GM19324 (cell line): ENCODE results near the gene ATP7A.
A peak's percentile ranks its signal among the peaks of the same experiment; 100 is the strongest.
"Not testable (repeated sequence)": the region's sequence is repeated elsewhere in the genome, so short reads cannot be mapped to it uniquely, and the experiment has no call there.

Source experiments
- ATAC-seq: cut with Tn5 transposase; IDR thresholded peaks from one replicate; pipeline ENCODE4 v1.9.1; 2021; ENCODE audit warnings: mild to moderate bottlenecking, moderate library complexity; ENCODE audit not compliant: unreplicated experiment, low FRiP score

Gene ATP7A

DNA sequence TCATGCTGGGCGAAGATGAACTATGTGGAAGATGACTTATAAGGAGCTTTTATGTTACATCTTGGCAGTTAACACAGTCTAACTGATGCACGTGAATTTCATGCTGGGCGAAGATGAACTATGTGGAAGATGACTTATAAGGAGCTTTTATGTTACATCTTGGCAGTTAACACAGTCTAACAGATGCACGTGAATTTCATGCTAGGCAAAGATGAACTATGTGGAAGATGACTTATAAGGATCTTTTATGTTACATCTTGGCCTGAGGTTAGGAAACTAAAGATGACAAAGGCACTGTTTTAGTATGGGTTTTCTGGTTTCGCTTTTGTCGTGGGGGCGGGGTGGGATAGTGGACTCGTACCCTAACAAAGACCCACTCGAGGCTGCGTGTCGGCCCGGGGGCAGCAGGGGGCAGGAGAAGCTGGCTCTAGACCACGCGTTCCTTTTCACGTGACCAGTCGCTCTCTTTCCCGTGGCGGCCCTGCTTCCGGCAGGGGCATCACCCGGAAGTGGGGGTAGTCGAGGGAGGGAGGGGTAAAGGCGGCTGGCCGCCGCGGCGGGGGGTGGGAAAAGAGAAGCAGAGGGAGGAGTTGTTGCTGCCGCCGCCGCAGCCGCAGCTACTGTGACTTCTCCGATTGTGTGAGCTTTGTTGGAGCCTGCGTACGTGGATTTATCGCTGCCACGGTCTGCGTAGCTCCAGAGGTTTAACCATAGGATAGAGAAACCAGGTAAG lies at the start of gene ATP7A:
Gene ATP7A, plus strand, starts transcription at position 586 of the 733 bp plus-strand sequence. CDS start 60,949 bp downstream, outside the sequence.
- peak; percentile 97 for ATAC-seq

DNA sequence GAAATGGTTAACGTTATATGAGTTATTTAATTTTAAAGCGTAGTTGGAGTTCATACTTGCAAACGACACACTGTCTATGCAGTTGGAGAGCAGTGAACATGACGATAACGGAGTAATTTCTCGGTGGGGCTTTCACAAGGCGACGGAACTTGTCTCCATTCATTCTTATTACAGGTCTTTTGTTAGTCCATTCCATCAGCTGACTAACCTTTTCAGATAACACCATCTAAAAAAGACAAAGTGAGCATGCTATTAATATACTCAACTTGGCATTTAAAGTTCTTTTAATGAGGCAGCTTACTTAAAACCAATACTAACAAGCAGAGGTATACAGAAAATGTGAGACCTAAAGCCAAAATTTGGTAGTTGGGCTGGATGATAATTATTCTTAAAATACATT lies 35.1 kb upstream of the ATP7A start:
- no peak for ATAC-seq

DNA sequence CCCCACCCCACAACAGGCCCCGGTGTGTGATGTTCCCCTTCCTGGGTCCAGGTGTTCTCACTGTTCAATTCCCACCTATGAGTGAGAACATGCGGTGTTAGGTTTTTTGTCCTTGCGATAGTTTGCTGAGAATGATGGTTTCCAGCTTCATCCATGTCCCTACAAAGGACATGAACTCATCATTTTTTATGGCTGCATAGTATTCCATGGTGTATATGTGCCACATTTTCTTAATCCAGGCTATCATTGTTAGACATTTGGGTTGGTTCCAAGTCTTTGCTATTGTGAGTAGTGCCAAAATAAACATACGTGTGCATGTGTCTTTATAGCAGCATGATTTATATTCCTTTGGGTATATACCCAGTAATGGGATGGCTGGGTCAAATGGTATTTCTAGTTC lies 29.1 kb upstream of the ATP7A start:
- not testable (repeated sequence) for ATAC-seq

DNA sequence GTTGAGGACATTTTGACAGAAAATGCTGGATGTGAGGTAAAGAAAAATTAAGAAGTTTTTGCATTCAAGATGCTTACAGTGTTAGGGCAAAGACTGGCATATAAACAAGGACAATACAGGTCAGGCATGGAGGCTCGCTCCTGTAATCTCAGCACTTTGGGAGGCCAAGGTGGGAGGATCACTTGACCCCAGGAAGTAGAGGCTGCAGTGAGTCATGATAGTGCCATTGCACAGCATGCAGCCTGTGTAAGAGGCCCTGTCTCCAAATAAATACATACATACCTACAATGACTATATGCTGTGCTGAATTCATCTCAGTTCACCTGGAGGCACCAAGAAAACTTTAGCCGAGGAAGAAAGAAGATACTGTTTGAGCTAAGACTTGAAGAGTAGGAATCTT lies 17.6 kb upstream of the ATP7A start:
- ATAC-seq, result no peak

DNA sequence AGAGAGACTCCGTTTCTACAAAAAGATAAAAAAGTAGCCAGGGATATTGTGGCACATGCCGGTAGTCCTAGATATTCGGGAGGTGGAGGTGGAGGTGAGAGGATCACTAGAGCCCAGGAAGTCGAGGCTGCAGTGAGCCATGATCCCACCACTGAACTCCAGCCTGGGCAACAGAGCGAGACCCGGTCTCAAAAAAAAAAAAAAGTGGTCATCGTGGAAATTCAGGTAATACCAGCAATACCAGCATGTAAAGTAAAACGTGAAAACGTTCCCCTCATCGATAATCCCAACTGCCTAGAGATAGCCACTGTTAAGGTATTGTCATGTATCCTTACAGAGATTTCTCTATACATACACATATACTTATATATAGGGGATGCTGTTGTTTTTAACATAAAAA lies 16.8 kb upstream of the ATP7A start:
- no peak for ATAC-seq

DNA sequence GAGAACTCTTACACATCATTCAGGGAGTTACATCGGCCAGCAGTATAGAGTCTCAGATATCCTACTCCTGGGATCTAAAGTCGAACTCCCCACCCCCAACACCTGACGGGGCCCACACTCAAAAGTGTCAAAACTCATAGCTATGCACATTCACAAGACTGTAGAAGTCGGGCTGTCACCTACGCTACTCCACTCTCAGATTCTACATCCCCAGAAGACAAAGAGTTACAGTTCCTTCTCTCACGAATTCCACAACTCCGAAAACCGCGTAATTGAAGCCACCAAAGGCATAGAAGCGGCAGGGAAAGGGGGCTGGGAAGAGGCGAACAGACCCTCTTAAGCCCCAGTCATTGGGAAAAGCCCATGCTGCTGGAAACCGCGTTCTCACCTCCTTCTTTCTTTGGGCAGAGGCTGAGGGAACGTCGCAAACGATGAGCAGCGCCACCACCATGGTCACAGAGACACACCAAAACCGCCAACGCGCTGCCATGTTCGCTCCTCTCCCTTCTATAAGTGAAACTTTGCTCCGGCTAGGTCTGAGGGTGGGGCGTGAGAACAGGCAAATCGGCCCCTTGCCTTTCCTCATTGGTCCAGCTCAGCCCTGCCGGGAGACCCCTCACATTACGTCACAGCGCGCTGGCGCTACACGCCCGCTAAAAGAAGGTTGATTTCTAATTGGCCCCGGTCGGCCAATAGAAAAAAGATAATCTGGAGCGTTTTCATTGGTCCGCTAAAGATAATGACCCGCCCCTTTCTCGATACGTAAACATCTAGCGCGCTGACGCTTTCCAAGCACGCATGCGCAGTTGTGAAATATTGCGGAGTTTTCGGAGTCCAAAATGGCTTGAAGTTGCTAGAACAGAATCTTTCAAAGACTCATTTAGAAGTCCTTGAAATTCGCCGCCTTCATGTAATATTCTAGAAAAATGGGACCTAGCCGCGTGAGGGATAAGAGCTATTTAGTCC lies 15.3 kb upstream of the ATP7A start, which contains the start of gene MAGT1:
Gene MAGT1, minus strand, starts transcription at position 515 of the 966 bp plus-strand sequence. Its CDS starts 25 bp downstream, at position 490.
- ATAC-seq, result peak; percentile 92

DNA sequence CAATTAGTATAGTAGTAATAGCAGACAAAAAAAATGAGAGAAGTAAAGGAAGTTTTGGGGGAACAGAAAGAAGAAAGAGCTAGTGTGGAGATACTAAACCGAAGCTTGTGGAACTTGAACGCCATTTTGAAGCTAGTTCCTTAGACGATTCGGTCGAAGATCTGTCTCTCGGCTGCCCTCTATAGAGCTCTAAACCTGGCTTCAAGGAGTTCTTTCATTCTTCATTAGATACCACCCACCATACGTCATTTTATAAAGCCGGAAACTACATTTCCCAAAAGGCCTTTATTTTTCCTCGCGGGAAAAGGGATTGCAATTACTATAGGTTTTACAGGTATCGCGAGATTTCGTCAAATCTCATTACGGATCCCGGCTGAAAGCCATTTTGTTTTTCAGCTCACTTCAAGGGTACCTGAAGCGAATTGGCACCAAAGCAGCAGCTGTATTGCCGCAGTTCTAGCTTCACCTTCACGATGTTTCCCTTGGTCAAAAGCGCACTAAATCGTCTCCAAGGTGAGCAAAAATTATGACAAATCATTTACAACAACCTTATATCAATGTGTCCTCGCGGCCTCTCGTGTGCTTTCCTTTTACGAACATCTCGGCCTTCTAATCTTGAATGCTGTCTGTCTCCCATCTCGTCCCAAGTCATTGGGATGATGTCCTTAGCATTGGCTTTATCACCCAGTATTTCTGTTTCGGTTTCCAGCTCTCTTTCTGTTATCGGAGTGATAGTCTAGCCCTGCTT lies 11.2 kb upstream of the ATP7A start, which contains the start of gene COX7B:
Gene COX7B, plus strand, starts transcription at position 388 of the 748 bp plus-strand sequence. Its CDS starts 86 bp downstream, at position 474.
- ATAC-seq, result peak; percentile 63

DNA sequence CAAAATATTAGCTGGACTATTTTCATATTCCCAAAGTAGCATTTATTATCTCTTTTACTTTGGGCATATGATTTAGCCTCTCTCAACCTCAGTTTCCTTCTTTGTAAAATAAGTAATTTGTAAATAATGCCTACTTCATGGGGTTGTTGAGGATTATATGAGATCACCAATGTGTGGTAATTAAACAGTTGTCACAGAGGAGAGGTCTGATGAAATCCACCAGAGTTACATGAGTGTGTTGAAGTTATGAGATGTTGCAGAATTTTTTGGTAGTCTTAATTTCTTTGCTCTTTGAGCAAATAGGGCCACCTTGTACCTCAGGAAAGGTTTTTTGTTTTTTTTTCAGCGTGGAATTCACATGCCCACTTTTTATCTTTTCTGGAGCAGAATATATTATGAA lies 9.8 kb upstream of the ATP7A start:
- ATAC-seq, result no peak

DNA sequence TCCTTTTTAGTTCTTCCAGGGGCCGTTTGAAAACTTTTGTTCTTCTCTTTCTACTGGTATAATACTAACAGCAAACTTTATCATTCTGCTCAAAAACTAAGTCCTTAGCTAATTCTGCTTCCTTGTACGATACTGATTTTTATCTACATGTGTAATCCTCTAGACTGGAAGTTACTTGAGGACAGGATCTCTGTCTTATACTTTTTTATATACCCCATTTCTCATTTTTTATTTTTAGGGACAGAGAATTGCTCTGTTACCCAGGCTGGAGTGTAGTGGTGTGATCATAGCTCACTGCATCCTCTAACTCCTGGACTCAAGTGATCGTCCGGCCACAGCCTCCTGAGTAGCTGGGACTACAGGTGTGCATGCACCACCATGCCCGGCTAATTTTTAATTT lies 9.0 kb upstream of the ATP7A start:
- ATAC-seq, result no peak

DNA sequence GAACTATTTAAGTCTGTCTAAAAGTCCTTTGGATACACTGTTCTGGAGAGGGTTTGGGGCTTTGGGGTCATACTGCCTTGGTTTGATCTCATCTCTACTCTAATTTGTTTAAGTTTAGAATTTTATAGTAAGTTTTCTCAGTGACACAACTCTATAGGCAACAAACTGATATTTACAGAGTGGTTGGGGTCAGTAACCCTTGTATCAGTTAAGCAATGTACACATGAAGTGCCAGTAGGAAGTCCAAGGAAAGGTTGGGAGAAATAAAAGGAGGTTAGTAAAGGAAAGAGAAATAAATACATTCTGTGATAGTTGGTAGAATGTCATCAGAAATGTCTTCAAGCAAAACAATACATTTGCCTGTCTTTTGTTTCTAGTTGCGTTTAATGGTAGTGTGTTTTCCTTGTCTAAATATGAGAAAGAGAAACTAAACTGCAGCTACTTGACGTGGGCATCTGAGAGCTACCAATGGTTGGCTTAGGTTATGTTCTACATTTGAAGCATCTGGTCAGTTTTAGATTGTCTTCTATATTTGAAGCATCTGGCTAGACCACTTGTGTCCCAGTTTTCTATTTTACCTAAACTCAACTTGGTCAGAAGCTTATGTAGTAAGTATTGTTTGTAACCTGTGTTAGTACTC lies 6.9 kb downstream of the ATP7A start:
- no peak for ATAC-seq

DNA sequence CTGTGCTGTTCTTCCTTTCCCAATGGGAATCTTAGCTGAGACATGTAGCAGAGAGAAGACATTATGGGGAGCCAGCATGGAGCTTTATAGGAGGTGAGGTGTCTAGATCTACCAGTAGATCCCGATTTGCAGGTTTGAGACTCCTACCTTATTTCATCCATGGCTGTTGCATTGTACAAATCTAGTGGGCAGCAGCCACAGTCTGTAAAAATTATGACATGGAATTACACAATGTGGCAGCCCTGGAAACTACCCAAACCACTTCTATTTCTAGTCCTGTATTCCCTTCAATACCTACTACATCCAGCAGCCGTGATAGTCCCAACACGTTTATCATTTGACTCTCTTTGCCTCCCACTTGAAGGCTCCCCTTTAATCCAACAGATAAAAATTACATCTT lies 8.1 kb downstream of the ATP7A start:
- ATAC-seq, result no peak

DNA sequence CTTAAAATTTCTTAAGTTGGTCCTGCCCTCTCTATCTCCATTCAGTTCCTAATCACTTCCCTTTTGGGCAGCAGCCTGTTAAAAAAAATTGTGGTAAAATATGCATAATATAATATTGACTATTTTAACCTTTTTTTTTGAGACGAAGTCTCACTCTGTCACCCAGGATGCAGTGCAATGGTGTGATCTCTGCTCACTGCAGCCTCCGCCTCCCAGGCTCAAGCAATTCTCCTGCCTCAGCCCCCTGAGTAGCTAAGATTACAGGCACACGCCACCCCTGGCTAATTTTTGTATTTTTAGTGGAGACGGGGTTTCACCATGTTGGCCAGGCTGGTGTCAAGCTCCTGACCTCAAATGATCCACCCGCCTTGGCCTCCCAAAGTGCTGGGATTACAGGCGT lies 8.9 kb downstream of the ATP7A start:
- not testable (repeated sequence) for ATAC-seq

DNA sequence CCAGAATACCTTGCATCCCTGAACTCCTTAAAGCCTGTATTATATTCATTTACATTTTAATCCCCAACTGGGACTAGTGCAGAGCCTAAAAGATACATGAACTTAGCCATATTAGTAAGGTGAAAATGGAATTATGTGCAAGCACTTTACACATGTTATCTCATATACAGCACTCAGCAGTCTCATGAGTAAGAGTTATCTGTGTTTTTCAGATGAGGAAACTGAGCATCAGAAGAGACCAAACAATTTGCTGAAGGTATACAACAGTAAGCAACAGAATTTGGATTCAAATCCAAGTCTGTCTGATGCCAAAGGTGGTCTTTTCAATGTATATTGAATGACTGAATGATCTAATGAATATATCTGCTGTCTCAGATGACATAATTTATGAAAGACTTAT lies 12.3 kb downstream of the ATP7A start:
- no peak for ATAC-seq

DNA sequence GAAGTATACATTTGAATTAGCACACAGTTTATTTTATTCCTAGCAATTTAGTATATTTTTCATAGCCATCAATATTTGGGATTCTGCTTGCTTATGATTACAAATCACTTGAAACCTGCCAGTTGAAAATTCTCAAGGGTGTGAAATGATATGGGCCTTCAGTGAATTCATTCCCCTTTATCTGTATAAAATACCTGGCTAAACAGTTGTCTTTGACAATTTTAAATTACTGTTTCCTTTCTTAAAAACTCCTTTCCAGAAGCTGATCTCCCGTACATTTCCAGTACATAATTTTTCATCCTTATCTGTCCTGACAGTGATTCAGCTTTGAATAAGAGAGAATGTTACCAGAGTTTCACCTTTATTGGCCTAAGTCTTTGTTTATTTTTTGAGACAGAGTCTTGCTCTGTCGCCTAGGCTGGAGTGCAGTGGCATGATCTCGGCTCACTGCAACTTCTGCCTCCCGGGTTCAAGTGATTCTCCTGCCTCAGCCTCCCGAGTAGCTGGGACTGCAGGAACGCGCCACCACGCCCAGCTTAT lies 13.9 kb downstream of the ATP7A start:
- no peak for ATAC-seq

DNA sequence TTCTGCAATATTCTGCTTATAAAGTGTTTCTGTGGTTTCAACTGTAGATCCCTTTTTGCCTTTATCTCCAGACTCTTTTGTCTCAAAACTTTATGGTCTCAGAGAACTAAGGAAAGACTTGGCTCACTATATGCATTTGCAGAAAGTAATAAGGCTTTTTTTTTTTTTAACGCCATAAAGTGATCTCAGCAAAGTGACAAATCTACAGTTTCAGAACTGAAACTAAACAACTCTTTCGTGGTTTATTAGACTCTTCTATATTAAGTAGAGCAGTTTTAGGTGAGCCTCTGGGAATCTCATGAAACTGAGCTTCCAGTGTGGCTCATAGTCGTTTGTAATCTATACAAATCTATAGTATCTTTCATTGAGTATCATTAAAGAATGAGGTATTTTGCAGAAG lies 15.3 kb downstream of the ATP7A start:
- ATAC-seq, result no peak

DNA sequence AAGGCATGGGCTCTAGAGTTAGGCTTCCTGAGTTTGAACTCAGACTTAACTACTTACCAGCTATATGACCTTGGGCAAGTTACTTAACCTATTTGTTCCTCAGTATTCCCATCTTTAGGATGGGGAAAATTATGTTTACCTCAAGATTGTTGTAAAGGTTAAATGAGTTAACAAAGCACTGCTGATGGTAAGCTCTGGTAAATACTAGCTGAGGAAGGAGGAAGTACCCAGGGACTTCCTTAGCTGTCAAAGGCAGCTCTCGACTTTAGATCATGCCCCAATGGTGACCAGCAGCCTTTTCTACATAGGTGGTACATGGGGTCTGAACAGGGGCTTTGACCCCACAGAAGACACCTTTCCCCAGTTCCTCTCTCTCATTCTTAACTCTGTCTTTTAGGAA lies 20.1 kb downstream of the ATP7A start:
- no peak for ATAC-seq

DNA sequence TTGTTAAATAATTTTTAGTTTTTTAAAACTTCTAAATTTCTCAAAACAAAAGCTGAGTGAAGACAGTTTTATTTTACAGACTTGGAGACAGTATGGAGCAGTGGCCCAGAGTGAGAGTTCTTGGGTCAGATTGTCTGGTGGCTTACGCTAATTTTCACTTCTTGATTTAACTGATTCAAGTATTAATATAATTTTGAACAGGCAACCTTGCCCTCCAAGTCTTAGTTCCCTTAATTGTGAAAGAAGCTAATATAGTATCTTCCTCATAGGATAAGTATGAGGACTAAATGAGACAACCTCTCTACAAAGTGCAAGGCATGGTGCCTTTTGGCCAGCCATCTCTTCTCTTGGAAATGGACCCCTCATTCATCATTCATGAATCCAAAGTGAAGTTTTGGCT lies 25.4 kb downstream of the ATP7A start:
- ATAC-seq, result no peak

DNA sequence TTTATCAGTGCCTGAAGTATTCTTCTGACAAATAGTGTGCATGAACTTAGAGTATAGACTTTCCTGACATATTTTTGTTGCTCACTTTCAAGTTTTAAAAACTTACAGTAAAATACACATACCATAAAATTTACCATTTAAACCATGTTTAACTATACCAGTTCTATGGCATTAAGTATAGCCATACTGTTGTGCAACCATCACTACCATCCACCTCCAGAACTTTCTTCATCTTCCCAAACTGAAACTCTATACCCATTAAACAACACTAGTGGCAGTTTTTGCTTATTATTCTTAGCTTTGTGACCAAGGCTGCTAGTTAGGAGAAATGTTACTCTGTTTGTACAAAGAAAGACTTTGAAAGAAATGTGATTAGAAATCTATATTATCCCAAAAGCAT lies 25.8 kb downstream of the ATP7A start:
- ATAC-seq, result no peak

DNA sequence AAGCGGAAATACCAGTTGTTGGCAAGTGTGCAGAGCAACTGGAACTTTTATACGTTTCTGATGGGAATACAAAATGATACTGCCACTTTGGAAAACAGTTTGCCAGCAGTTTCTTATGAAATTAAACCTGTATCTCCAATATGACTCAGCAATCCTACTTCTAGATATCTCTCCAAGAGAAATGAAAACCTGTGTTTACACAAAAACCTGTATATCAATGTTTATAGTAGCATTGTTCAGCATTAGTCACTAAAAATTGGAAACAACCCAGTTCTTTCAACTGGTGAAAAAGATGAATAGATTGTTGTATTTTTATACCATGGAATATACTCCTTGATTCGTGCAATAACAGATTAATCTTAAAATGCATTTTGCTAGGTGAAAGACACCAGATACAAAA lies 26.8 kb downstream of the ATP7A start:
- no peak for ATAC-seq
